HL-60 (cell line): Measurements from ENCODE around the gene CTH.

ENCODE experiments used
- DNase-seq, 2 experiments: peaks; one replicate each; pipeline ENCODE4 v3.0.0-alpha.2; 2010 to 2020; ENCODE audit warnings: low read depth in 1 of 2, low spot score in 1 of 2
- H3K27ac ChIP-seq: fragments of 250-450 bp; sonication (Bioruptor Pico); replicated peaks from 2 replicates; pipeline ENCODE4 v1.5.1; 2020; ENCODE audit warnings: mild to moderate bottlenecking, moderate library complexity
- H3K27me3 ChIP-seq: fragments of 250-450 bp; sonication (Bioruptor Pico); 2 replicates; pipeline ENCODE4 v1.5.1; 2021; ENCODE audit warnings: mild to moderate bottlenecking, moderate library complexity; ENCODE audit not compliant: insufficient read depth, poor library complexity, severe bottlenecking
- H3K4me3 ChIP-seq: replicated peaks from 2 replicates; pipeline ENCODE4 v1.5.1; 2011; ENCODE audit warnings: mild to moderate bottlenecking, control low read depth, low read length; ENCODE audit not compliant: insufficient read depth
- GABPA ChIP-seq: IDR thresholded peaks from 2 replicates; pipeline ENCODE4 v1.6.1; 2012; ENCODE audit warnings: low read depth
- POLR2AphosphoS5 ChIP-seq: IDR thresholded peaks from 2 replicates; pipeline ENCODE4 v1.6.1; 2012; ENCODE audit warnings: low read depth
- REST ChIP-seq: IDR thresholded peaks from 2 replicates; pipeline ENCODE4 v1.6.1; 2012; ENCODE audit warnings: low read depth; ENCODE audit not compliant: insufficient replicate concordance
- SPI1 ChIP-seq: IDR thresholded peaks from 2 replicates; pipeline ENCODE4 v1.6.1; 2012; ENCODE audit warnings: low read depth, mild to moderate bottlenecking, borderline replicate concordance
- TF ChIP-seq, protein P1 (sequence below): IDR thresholded peaks from one replicate; pipeline ENCODE4 v1.5.1; 2011; ENCODE audit warnings: low read length, control low read depth, inconsistent platforms; ENCODE audit not compliant: insufficient read depth

Gene CTH

GRCh38 chr1:70403759-70404158 lies 7.3 kb upstream of the CTH start:
- Histone ChIP-seq H3K27ac (no peak overlapping the region), H3K4me3 (no peak overlapping the region), H3K27me3 (no peaks in the 10 kb centered on the region)
- no peak for DNase-seq
- no peak for TF ChIP-seq REST
- TF ChIP-seq, protein P1, sequence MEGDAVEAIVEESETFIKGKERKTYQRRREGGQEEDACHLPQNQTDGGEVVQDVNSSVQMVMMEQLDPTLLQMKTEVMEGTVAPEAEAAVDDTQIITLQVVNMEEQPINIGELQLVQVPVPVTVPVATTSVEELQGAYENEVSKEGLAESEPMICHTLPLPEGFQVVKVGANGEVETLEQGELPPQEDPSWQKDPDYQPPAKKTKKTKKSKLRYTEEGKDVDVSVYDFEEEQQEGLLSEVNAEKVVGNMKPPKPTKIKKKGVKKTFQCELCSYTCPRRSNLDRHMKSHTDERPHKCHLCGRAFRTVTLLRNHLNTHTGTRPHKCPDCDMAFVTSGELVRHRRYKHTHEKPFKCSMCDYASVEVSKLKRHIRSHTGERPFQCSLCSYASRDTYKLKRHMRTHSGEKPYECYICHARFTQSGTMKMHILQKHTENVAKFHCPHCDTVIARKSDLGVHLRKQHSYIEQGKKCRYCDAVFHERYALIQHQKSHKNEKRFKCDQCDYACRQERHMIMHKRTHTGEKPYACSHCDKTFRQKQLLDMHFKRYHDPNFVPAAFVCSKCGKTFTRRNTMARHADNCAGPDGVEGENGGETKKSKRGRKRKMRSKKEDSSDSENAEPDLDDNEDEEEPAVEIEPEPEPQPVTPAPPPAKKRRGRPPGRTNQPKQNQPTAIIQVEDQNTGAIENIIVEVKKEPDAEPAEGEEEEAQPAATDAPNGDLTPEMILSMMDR = no peak
- no peak for TF ChIP-seq POLR2AphosphoS5
- TF ChIP-seq GABPA = no peak
- TF ChIP-seq SPI1 = no peak

DNA sequence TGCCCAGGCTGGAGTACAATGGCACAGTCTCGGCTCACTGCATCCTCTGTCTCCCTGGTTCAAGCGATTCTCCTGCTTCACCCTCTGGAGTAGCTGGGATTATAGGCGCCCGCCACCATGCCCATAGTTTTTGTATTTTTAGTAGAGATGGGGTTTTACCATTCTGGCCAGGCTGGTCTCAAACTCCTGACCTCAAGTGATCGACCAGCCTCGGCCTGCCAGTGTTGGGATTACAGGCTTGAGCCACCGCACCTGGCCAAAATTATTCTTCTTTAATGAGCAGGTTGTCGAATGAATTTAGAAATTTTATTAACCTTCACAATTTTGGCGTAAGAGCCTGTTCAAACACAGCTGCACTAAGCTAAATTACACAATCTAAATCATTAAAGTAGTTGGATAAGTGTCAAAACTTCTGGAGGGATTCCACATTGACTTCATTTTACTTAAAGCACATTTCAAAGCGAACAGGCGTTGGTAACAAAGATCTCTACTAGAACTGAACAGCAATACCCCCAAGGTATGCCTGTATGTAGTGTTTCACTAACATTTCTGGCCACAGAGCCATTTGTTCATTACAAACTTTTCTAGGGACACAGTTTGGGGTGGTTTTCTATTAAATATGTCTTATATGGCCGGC lies 5.2 kb upstream of the CTH start:
- TF ChIP-seq, protein P1 = no peak
- TF ChIP-seq REST (no peak), SPI1 (no peak), POLR2AphosphoS5 (no peak), GABPA (no peak)
- DNase-seq = no peak
- H3K4me3 ChIP-seq = no peak overlapping the region
- H3K27me3 ChIP-seq = no peaks in the 10 kb centered on the region
- no peak overlapping the region for H3K27ac ChIP-seq

- H3K4me3 ChIP-seq = no peak overlapping the region
- no peak for DNase-seq
- TF ChIP-seq, protein P1 = no peak
- TF ChIP-seq POLR2AphosphoS5 = no peak
- no peak for TF ChIP-seq REST
- TF ChIP-seq SPI1 = no peak
- no peak for TF ChIP-seq GABPA
- no peak overlapping the region for H3K27ac ChIP-seq
- H3K27me3 ChIP-seq = no peaks in the 10 kb centered on the region
Observed at GRCh38 chr1:70409136-70409535, 1.9 kb upstream of the CTH start.
